NOMO-1 treated with dmso at 0.1 percent for 144 hours (cell line): ENCODE measurements around the gene PPP1R13L.
"Not testable (repeated sequence)": the region's sequence is repeated elsewhere in the genome, so short reads cannot be mapped to it uniquely, and the experiment has no call there.

Experiments
- DNase-seq: peaks from one replicate; lab custom pipeline; 2025; ENCODE audit not compliant: unreplicated experiment; lab: John Stamatoyannopoulos, UW

Gene PPP1R13L

GRCh38 chr19:45404557-45405434 is at the start of gene PPP1R13L:
Gene PPP1R13L (minus strand): TSS chr19:45405069. CDS start chr19:45398318, 6,751 bp downstream.
- peak; percentile 16 for DNase-seq

GRCh38 chr19:45451850-45452387 is 47.0 kb upstream of the PPP1R13L start:
- no peak for DNase-seq

- DNase-seq, result no peak
These were observed 46.4 kb upstream of the PPP1R13L start for GRCh38 chr19:45451131-45451849.

- DNase-seq, result no peak
These were observed 45.1 kb upstream of the PPP1R13L start for GRCh38 chr19:45450012-45450333.

GRCh38 chr19:45448887-45449299 is 44.0 kb upstream of the PPP1R13L start:
- DNase-seq, result no peak

GRCh38 chr19:45448425-45448756 is 43.5 kb upstream of the PPP1R13L start:
- no peak for DNase-seq

GRCh38 chr19:45446944-45447343 is 42.1 kb upstream of the PPP1R13L start:
- no peak for DNase-seq

GRCh38 chr19:45446295-45446694 is 41.4 kb upstream of the PPP1R13L start:
- no peak for DNase-seq

- no peak for DNase-seq
These were observed 40.3 kb upstream of the PPP1R13L start for GRCh38 chr19:45445139-45445538.

- DNase-seq, result peak; percentile 44
These were observed 39.6 kb upstream of the PPP1R13L start for GRCh38 chr19:45444318-45445041.

GRCh38 chr19:45443462-45444317 is 38.8 kb upstream of the PPP1R13L start:
- no peak for DNase-seq

- DNase-seq, result peak; percentile 79
These were observed 38.1 kb upstream of the PPP1R13L start for GRCh38 chr19:45442778-45443461.

GRCh38 chr19:45442408-45442777 is 37.5 kb upstream of the PPP1R13L start:
- no peak for DNase-seq

GRCh38 chr19:45440873-45441654 is 36.2 kb upstream of the PPP1R13L start:
- no peak for DNase-seq

GRCh38 chr19:45440259-45440638 is 35.4 kb upstream of the PPP1R13L start:
- no peak for DNase-seq

GRCh38 chr19:45439569-45440258 is 34.8 kb upstream of the PPP1R13L start:
- DNase-seq, result peak; percentile 66

- no peak for DNase-seq
These were observed 34.3 kb upstream of the PPP1R13L start for GRCh38 chr19:45439190-45439568.

GRCh38 chr19:45437328-45437727 is 32.5 kb upstream of the PPP1R13L start:
- no peak for DNase-seq

- DNase-seq, result not testable (repeated sequence)
These were observed 27.7 kb upstream of the PPP1R13L start for GRCh38 chr19:45432543-45432942.
